Neural progenitor cell (in vitro differentiated cells): Measurements from ENCODE around the gene NPTXR. TPM values are rescaled to one million over a fixed set of nuclear protein-coding genes. Genes with fewer than 3 reads are reported as not detected.

Experiments
- DNase-seq: peaks from one replicate; pipeline ENCODE4 v3.0.0-alpha.2; 2016; ENCODE audit warnings: low spot score
- H2AFZ ChIP-seq: fragments of 200-600 bp; sonication (generic); replicated peaks from 2 replicates; pipeline ENCODE4 v1.6.1; 2016; ENCODE audit warnings: antibody characterized with exemption
- H3F3A ChIP-seq: fragments of 200-600 bp; sonication (generic); 2 replicates; pipeline ENCODE4 v1.6.1; 2016; ENCODE audit warnings: antibody characterized with exemption, low read depth
- H3K27ac ChIP-seq: fragments of 200-600 bp; sonication (generic); 2 replicates; pipeline ENCODE4 v1.5.1; 2016; ENCODE audit warnings: mild to moderate bottlenecking
- H3K27me3 ChIP-seq: fragments of 200-600 bp; sonication (generic); 2 replicates; pipeline ENCODE4 v1.6.1; 2016; ENCODE audit warnings: mild to moderate bottlenecking, moderate library complexity
- H3K36me3 ChIP-seq: fragments of 200-600 bp; sonication (generic); 2 replicates; pipeline ENCODE4 v1.5.1; 2016
- H3K4me1 ChIP-seq: fragments of 200-600 bp; sonication (generic); 2 replicates; pipeline ENCODE4 v1.6.1; 2016; ENCODE audit warnings: mixed run types
- H3K4me2 ChIP-seq: fragments of 200-600 bp; sonication (generic); 2 replicates; pipeline ENCODE4 v1.6.1; 2016
- H3K4me3 ChIP-seq: fragments of 200-600 bp; sonication (generic); 2 replicates; pipeline ENCODE4 v1.5.1; 2016
- H3K79me2 ChIP-seq: fragments of 200-600 bp; sonication (generic); 2 replicates; pipeline ENCODE4 v1.6.1; 2016; ENCODE audit warnings: low read depth
- H3K9ac ChIP-seq: fragments of 200-600 bp; sonication (generic); 2 replicates; pipeline ENCODE4 v1.6.1; 2016
- H3K9me3 ChIP-seq: fragments of 200-600 bp; sonication (generic); 2 replicates; pipeline ENCODE4 v1.5.1; 2016; ENCODE audit warnings: low read depth
- H4K20me1 ChIP-seq: fragments of 200-600 bp; sonication (generic); 2 replicates; pipeline ENCODE4 v1.6.1; 2016; ENCODE audit warnings: low read depth
- H3K27ac Mint-ChIP-seq: 3 replicates; pipeline ENCODE4 v1.8.0; 2021; ENCODE audit warnings: mixed read lengths
- H3K27me3 Mint-ChIP-seq: 2 replicates; pipeline ENCODE4 v1.8.0; 2022; ENCODE audit warnings: low read depth, mild to moderate bottlenecking, inconsistent platforms, moderate library complexity, mixed read lengths; ENCODE audit not compliant: insufficient read depth
- H3K36me3 Mint-ChIP-seq: 3 replicates; pipeline ENCODE4 v1.8.0; 2021; ENCODE audit warnings: mixed read lengths
- H3K4me1 Mint-ChIP-seq: 3 replicates; pipeline ENCODE4 v1.8.0; 2021; ENCODE audit warnings: mixed read lengths
- H3K4me3 Mint-ChIP-seq: 3 replicates; pipeline ENCODE4 v1.8.0; 2021; ENCODE audit warnings: mild to moderate bottlenecking, moderate library complexity, mixed read lengths
- H3K9me3 Mint-ChIP-seq: 3 replicates; pipeline ENCODE4 v1.8.0; 2020; ENCODE audit warnings: mixed read lengths
- EZH2 ChIP-seq: fragments of 200-600 bp; sonication (generic); IDR thresholded peaks from 2 replicates; pipeline ENCODE4 v1.6.1; 2017; ENCODE audit warnings: antibody characterized with exemption, mild to moderate bottlenecking, moderate library complexity
- EZH2phosphoT487 ChIP-seq: fragments of 200-600 bp; sonication (generic); IDR thresholded peaks from 2 replicates; pipeline ENCODE4 v1.6.1; 2017; ENCODE audit warnings: antibody characterized with exemption
- total RNA-seq: library from RNA; depleted of rRNA; stranded (reverse); fragments of >200 nt; gene quantifications from 2 replicates; pipeline ENCODE4 v1.2.3, GENCODE V29; 2015; ENCODE audit warnings: low replicate concordance
- TF ChIP-seq, protein P1 (sequence below): fragments of 200-600 bp; sonication (generic); IDR thresholded peaks from 2 replicates; pipeline ENCODE4 v1.5.1; 2017; ENCODE audit warnings: antibody characterized with exemption, mild to moderate bottlenecking

NPTXR gene
- total RNA-seq, 1 donor from 2014 or later: 0.99 TPM

DNA sequence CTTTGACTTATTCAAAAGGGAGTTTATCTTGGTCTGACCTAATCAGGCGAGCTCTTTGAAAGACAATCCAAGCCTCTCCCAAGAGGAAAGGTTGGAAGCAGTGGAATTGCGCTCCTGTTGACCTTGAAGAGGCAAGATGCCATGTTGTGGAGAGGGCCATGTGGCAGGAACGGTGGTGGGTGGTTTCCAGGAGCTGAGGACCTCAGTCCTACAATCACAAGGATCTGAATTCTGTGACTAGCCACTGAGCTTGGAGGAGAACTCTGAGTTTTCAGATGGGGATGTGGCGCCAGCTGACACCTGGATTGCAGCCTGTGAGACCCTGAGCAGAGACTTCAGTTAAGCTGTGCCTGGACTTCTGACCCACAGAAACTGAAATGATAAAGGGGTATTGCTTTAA, 34.2 kb upstream of the NPTXR start:
- Mint-ChIP-seq H3K27ac (no peak overlapping the region), H3K9me3 (no peaks in the 10 kb centered on the region), H3K27me3 (peaks cover 5% of the 10 kb centered on the region), H3K4me1 (peaks cover 20% of the 10 kb centered on the region), H3K36me3 (no peaks in the 10 kb centered on the region), H3K4me3 (no peak overlapping the region)
- H3K27me3 ChIP-seq: no peaks in the 10 kb centered on the region
- H3K9me3 ChIP-seq: no peaks in the 10 kb centered on the region
- H3K9ac ChIP-seq: no peak overlapping the region
- H3K36me3 ChIP-seq: no peaks in the 10 kb centered on the region
- peaks cover 10% of the 10 kb centered on the region for H3K4me1 ChIP-seq
- H2AFZ ChIP-seq: no peak overlapping the region
- no peaks in the 10 kb centered on the region for H3K79me2 ChIP-seq
- H3K4me3 ChIP-seq: no peak overlapping the region
- DNase-seq: no peak
- no peaks in the 10 kb centered on the region for H4K20me1 ChIP-seq
- H3F3A ChIP-seq: peaks cover 6% of the 10 kb centered on the region
- TF ChIP-seq, protein P1, sequence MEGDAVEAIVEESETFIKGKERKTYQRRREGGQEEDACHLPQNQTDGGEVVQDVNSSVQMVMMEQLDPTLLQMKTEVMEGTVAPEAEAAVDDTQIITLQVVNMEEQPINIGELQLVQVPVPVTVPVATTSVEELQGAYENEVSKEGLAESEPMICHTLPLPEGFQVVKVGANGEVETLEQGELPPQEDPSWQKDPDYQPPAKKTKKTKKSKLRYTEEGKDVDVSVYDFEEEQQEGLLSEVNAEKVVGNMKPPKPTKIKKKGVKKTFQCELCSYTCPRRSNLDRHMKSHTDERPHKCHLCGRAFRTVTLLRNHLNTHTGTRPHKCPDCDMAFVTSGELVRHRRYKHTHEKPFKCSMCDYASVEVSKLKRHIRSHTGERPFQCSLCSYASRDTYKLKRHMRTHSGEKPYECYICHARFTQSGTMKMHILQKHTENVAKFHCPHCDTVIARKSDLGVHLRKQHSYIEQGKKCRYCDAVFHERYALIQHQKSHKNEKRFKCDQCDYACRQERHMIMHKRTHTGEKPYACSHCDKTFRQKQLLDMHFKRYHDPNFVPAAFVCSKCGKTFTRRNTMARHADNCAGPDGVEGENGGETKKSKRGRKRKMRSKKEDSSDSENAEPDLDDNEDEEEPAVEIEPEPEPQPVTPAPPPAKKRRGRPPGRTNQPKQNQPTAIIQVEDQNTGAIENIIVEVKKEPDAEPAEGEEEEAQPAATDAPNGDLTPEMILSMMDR: no peak
- TF ChIP-seq EZH2 (no peak), EZH2phosphoT487 (no peak)
- no peak overlapping the region for H3K4me2 ChIP-seq
- no peak overlapping the region for H3K27ac ChIP-seq

DNA sequence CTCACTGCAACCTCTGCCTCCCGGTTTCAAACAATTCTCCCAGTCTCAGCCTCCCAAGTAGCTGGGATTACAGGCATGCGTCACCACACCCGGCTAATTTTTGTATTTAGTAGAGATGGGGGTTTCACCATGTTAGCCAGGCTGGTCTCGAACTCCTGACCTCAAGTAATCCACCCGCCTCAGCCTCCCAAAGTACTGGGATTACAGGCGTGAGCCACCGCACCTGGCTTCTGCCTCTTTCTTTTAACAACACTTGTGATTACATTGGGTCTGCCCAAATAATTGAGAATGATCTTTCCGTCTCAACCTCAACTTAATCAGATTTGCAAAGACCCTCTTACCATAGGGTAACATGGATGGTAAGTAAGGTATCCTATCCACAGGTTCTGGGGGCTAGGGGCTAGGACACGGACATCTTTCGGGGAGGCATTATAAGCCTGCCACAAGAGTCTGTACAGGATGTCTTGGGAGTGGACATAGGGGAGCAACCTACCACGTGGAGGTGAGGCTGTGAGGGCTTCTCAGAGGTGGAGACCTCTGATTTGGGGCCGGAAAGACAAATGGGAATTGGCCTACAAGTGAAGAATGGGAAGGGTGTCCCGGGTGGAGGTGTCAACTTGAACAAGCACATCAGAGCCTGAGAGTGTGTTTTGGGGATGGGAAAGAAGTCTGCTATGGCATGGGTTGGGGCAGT, 30.8 kb upstream of the NPTXR start:
- H2AFZ ChIP-seq: no peak overlapping the region
- peaks cover 20% of the 10 kb centered on the region for H3K4me1 ChIP-seq
- Mint-ChIP-seq H3K9me3 (no peaks in the 10 kb centered on the region), H3K4me3 (peak overlapping the region; percentile 60), H3K4me1 (peaks cover 30% of the 10 kb centered on the region), H3K27ac (no peak overlapping the region), H3K36me3 (peaks cover 2% of the 10 kb centered on the region), H3K27me3 (peaks cover 5% of the 10 kb centered on the region)
- no peak overlapping the region for H3K9ac ChIP-seq
- no peak overlapping the region for H3K4me2 ChIP-seq
- no peak overlapping the region for H3K4me3 ChIP-seq
- TF ChIP-seq EZH2 (no peak), EZH2phosphoT487 (no peak)
- TF ChIP-seq, protein P1: no peak
- no peaks in the 10 kb centered on the region for H3K9me3 ChIP-seq
- H3K27ac ChIP-seq: no peak overlapping the region
- H3K36me3 ChIP-seq: no peaks in the 10 kb centered on the region
- peaks cover 10% of the 10 kb centered on the region for H3F3A ChIP-seq
- no peak for DNase-seq
- H4K20me1 ChIP-seq: peaks cover 13% of the 10 kb centered on the region
- no peaks in the 10 kb centered on the region for H3K27me3 ChIP-seq
- H3K79me2 ChIP-seq: peaks cover 21% of the 10 kb centered on the region

DNA sequence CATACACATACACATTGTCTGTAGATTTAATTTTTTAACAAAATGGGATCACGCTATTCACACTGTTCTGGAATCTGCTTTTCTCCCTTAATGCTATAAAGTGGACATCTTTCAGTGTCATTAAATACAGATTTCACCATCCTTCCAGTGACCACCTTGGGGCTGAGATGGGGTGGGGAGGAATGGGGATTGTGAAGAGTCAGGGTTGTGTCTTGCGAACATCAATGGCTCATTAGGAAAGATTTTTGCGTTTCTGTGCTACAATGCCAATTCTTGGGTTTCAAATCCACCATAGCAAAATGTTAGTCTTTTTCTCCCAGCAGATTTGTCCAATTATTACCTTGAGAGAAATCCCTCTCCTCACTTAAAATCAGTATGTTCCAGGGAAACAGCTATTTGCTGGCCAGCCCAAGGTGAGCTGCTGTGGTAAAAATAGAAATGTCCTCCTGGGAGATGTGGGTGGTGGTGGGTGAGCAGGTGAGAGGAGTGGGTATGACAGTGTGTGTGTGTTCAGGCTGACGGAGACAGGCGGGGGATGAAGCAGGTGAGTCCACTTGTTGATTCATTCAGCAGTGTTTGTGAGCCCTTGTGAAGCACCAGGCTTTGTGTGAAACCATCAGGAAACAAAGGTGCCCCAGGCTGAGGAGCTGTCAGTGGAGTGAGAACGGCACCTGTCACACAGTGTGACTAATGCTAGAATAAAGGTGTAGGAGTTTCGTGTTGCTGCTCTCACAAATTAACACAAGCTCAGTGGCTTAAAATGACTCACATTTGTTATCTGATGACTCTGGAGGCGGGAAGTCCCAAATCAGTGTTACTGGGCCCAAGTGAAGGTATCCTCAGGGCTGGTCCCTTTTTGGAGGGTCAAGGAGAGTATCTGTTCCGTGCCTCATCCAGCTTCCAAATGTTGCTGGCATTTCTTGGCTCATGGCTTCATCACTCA, 29.9 kb upstream of the NPTXR start:
- peaks cover 5% of the 10 kb centered on the region for H3K27me3 Mint-ChIP-seq
- no peaks in the 10 kb centered on the region for H3K9me3 Mint-ChIP-seq
- Histone ChIP-seq H3K4me2 (peak overlapping the region; percentile 92), H3K79me2 (peaks cover 23% of the 10 kb centered on the region), H4K20me1 (peaks cover 23% of the 10 kb centered on the region), H3K4me1 (peaks cover 24% of the 10 kb centered on the region), H3K36me3 (no peaks in the 10 kb centered on the region), H3K27me3 (no peaks in the 10 kb centered on the region), H2AFZ (no peak overlapping the region), H3K27ac (no peak overlapping the region), H3K4me3 (peak overlapping the region; percentile 94), H3K9me3 (no peaks in the 10 kb centered on the region), H3K9ac (no peak overlapping the region), H3F3A (peaks cover 10% of the 10 kb centered on the region)
- TF ChIP-seq EZH2 (no peak), EZH2phosphoT487 (no peak)
- TF ChIP-seq, protein P1: no peak
- H3K4me1 Mint-ChIP-seq: peaks cover 36% of the 10 kb centered on the region
- peaks cover 2% of the 10 kb centered on the region for H3K36me3 Mint-ChIP-seq
- no peak for DNase-seq
- H3K27ac Mint-ChIP-seq: peak overlapping the region; percentile 46
- peak overlapping the region; percentile 96 for H3K4me3 Mint-ChIP-seq
